Measurements from ENCODE around the gene TSPAN18.

Gene TSPAN18

DNA sequence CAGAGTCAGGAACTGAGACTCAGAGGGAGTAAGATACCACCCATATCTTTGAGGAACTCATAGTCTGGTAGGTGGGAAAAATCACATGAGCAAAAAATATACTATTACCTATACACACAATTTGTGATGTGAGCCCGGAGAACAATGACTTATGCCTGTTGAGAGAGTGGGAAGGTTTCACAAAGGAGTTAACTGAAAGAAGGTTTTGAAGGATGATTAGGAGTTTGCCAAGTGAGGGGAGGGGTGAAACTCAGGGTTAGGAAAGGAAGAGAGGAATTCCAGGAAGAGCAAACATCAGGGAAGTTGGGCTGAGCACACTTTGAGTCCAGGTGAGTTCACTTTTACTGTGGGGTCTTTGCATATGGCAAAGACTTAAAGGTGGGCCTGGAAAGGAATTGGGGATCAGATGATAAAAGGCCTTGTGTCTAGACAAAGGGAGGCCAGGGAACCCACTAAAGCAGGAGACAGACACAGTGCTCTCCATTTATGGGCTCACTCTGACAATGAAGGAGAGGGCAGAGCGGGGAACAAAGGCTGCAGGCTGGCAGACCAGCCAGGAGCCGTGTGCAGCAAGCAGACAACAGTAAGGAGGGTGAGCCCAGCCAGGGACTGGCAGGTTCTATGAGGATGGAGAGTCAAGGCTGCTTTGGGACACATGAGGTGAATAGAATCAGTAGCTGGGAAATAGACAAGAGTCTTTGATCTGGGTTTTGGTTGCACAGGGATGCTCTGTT, 33.1 kb downstream of the TSPAN18 start:
- no peak for DNase-seq (ENCODE audit: low spot score)

GRCh38 chr11:44760477-44760872, 33.7 kb downstream of the TSPAN18 start:
- DNase-seq (ENCODE audit: low spot score) = no peak

DNA sequence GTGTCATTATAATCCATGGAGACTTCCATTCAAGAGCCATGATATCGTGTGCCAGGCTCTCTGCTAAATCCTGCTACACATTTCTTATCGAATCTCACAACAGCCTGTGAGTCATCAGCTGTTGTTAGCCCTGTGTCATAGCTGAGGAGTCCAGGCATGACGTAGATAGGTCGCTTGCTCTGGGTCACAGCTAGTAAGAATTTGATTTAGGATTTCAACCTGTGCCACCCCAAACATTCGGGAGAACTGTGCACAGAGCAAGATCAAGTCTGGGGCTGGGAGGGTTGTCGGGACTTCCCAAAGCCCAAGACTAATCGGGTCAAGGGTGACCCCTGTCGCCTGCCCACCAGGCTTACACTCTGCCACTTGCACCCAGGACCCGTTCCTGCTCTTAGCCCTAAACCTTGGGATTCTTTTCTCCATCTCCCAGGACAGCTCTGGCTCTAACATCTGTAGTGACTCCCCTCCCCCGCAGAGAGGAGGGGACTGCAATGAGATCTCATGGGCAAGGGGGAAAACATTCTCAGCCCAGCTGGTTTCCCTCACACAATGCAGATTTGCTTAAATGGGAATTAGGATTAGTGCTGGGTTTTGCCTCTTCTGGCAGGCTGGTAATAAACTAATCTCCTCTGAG, 34.3 kb downstream of the TSPAN18 start:
- DNase-seq (ENCODE audit: low spot score) = no peak

GRCh38 chr11:44761551-44761961, 34.8 kb downstream of the TSPAN18 start:
- DNase-seq (ENCODE audit: low spot score) = no peak

- no peak for DNase-seq (ENCODE audit: low spot score)
Observed at GRCh38 chr11:44763121-44763820, 36.5 kb downstream of the TSPAN18 start.

DNA sequence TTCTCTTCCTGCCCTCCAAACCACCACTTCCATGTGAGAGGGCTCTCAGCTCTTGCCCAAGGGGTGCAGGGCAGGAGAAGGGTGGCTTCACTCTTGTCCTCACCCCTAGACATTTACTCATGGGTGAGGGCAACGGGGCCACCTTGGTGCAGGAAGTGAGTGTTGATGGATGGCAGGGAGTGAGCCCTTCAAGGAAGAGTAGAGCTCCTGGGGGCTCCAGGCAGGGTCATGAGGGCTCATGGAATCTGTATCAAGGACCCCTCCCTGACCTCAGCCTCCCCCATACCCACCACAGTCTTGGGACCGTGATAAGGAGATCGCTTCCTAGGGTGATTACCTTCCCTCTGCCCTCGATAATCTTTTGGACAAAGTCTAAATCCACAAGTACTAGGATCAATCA, 37.8 kb downstream of the TSPAN18 start:
- no peak for DNase-seq (ENCODE audit: low spot score)

- no peak for DNase-seq (ENCODE audit: low spot score)
Observed at GRCh38 chr11:44765026-44765595, 38.3 kb downstream of the TSPAN18 start.

- DNase-seq (ENCODE audit: low spot score) = no peak
Observed at GRCh38 chr11:44765676-44766075, 38.9 kb downstream of the TSPAN18 start.

GRCh38 chr11:44766112-44766971, 39.6 kb downstream of the TSPAN18 start:
- no peak for DNase-seq (ENCODE audit: low spot score)

DNA sequence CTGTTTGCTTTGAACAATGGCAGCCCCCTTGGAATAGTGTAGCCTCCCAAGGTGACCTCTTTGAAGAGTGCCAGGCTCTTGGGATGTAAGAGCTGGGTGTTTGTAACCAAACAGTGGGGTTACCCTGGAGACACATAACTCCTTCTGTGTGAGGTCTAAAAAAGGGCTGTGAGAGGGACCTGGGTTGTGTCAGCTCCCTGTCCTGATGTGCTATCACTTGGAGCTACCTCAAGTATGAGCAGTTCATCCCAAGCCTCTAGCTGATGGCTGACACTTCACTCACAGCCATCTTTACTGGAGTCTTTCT, 40.2 kb downstream of the TSPAN18 start:
- DNase-seq (ENCODE audit: low spot score) = no peak

- no peak for DNase-seq (ENCODE audit: low spot score)
Observed at GRCh38 chr11:44767421-44767820, 40.7 kb downstream of the TSPAN18 start.

- DNase-seq (ENCODE audit: low spot score) = no peak
Observed at GRCh38 chr11:44770401-44770800, 43.6 kb downstream of the TSPAN18 start.

GRCh38 chr11:44771252-44771734, 44.5 kb downstream of the TSPAN18 start:
- no peak for DNase-seq (ENCODE audit: low spot score)

- DNase-seq (ENCODE audit: low spot score) = no peak
Observed at GRCh38 chr11:44771841-44772240, 45.1 kb downstream of the TSPAN18 start.

GRCh38 chr11:44773351-44773965, 46.7 kb downstream of the TSPAN18 start:
- DNase-seq (ENCODE audit: low spot score) = no peak

- DNase-seq (ENCODE audit: low spot score) = no peak
Observed at GRCh38 chr11:44774108-44774507, 47.3 kb downstream of the TSPAN18 start.

- DNase-seq (ENCODE audit: low spot score) = no peak
Observed at GRCh38 chr11:44774731-44775130, 48.0 kb downstream of the TSPAN18 start.

DNA sequence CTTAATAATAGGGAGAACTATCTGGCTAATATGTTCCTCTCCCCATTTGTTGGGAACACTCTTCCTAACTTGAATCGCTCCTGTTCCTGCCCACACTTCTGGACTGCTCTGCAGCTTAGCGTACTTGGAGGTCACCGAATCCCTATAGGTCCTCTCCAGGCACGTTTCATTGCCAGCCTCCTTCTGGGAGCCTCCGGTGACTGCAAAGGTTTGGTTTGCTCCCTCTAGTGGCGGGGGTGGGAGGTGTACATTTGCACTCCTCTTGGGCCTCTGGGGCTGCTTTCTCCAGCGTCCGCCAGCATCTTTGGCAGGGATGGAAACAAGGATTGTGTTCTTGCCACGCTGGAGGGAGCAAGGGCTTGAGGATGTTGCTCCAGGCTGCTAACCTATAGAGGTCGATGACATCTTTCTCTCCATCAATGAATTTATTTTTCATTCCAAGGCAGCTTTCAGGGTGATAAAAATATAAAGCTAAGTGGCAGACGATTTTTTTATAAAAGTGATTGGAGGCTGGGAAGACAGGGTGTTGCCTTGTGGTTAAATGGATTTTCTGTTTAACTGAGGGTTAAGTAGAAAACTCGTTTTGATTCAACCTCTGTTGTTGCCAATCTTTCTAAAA, 48.7 kb downstream of the TSPAN18 start:
- DNase-seq (ENCODE audit: low spot score) = peak; percentile 26

DNA sequence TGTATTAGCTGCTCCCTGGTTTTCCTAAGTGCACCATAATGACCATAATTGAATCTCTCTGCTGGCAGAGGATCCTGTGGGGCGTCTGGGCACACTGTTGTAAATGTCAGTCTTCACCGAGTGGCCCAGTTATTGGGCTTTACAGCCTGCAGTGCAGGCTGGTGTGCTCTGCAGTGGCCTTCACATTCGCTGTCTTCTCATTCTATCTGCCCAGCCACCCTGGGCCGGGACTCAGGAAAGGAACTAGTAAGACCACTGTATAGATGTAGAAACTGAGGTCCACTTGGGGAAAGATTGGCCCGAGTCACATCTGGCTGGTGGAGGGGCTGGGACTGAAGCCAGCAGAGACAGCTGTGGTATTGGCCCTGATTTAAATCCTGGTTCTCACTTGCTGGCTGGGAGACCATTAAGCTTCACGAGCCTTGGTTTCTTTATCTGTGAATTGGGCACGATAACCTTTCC, 49.3 kb downstream of the TSPAN18 start:
- DNase-seq (ENCODE audit: low spot score) = no peak

- DNase-seq (ENCODE audit: low spot score) = no peak
Observed at GRCh38 chr11:44776551-44777208, 49.9 kb downstream of the TSPAN18 start.
